GM23338 (cell line): Measurements from ENCODE around the gene TMUB2. TPM values are rescaled to one million over a fixed set of nuclear protein-coding genes. Genes with fewer than 3 reads are reported as not detected.

Source experiments
- ATAC-seq: fragments of 200-7000 bp; cut with Tn5 transposase; 3 replicates; pipeline ENCODE4 v1.9.1; 2020
- DNase-seq: peaks from one replicate; pipeline ENCODE4 v3.0.0-alpha.2; 2015; ENCODE audit warnings: low spot score
- H2AFZ ChIP-seq: fragments of 200-600 bp; sonication (generic); 2 replicates; pipeline ENCODE4 v1.8.0; 2016; ENCODE audit warnings: antibody characterized with exemption, mild to moderate bottlenecking, moderate library complexity
- H3F3A ChIP-seq: fragments of 200-600 bp; sonication (generic); replicated peaks from 2 replicates; pipeline ENCODE4 v1.8.0; 2017; ENCODE audit warnings: antibody characterized with exemption, mixed run types, low read depth
- H3K27ac ChIP-seq: fragments of 200-600 bp; sonication (generic); 2 replicates; pipeline ENCODE4 v1.6.1; 2016; ENCODE audit warnings: low read depth
- H3K27me3 ChIP-seq: fragments of 200-600 bp; sonication (generic); 2 replicates; pipeline ENCODE4 v1.8.0; 2016; ENCODE audit warnings: mild to moderate bottlenecking, mixed run types, moderate library complexity; ENCODE audit not compliant: insufficient read depth
- H3K36me3 ChIP-seq: fragments of 200-600 bp; sonication (generic); 2 replicates; pipeline ENCODE4 v1.8.0; 2016; ENCODE audit warnings: mild to moderate bottlenecking; ENCODE audit not compliant: insufficient read depth
- H3K4me1 ChIP-seq: fragments of 200-600 bp; sonication (generic); 2 replicates; pipeline ENCODE4 v1.8.0; 2016; ENCODE audit warnings: mild to moderate bottlenecking, moderate library complexity; ENCODE audit not compliant: insufficient read depth
- H3K4me2 ChIP-seq: fragments of 200-600 bp; sonication (generic); 2 replicates; pipeline ENCODE4 v1.7.1; 2017; ENCODE audit warnings: mixed run types
- H3K4me3 ChIP-seq: fragments of 200-600 bp; sonication (generic); 2 replicates; pipeline ENCODE4 v1.6.1; 2016; ENCODE audit warnings: mixed run types
- H3K79me2 ChIP-seq: fragments of 200-600 bp; sonication (generic); replicated peaks from 2 replicates; pipeline ENCODE4 v1.8.0; 2017; ENCODE audit warnings: mild to moderate bottlenecking; ENCODE audit not compliant: insufficient read depth
- H3K9me2 ChIP-seq: fragments of 200-600 bp; sonication (generic); 2 replicates; pipeline ENCODE4 v1.8.0; 2017; ENCODE audit not compliant: insufficient read depth
- H4K20me1 ChIP-seq: fragments of 200-600 bp; sonication (generic); replicated peaks from 2 replicates; pipeline ENCODE4 v1.8.0; 2017; ENCODE audit warnings: mild to moderate bottlenecking; ENCODE audit not compliant: insufficient read depth
- H3K27ac Mint-ChIP-seq: 2 replicates; pipeline ENCODE4 v1.8.0; 2020; ENCODE audit warnings: inconsistent platforms, mild to moderate bottlenecking, moderate library complexity, mixed read lengths
- H3K27me3 Mint-ChIP-seq: 3 replicates; pipeline ENCODE4 v1.8.0; 2022; ENCODE audit warnings: low read depth, mild to moderate bottlenecking, moderate library complexity, mixed read lengths, inconsistent platforms; ENCODE audit not compliant: insufficient read depth, poor library complexity
- H3K36me3 Mint-ChIP-seq: 3 replicates; pipeline ENCODE4 v1.8.0; 2021; ENCODE audit warnings: low read depth, mild to moderate bottlenecking, inconsistent platforms, moderate library complexity, mixed read lengths
- H3K4me1 Mint-ChIP-seq: 3 replicates; pipeline ENCODE4 v1.8.0; 2020; ENCODE audit warnings: mild to moderate bottlenecking, inconsistent platforms, mixed read lengths
- H3K4me3 Mint-ChIP-seq: 3 replicates; pipeline ENCODE4 v1.8.0; 2021; ENCODE audit warnings: moderate library complexity, mild to moderate bottlenecking, inconsistent platforms, mixed read lengths
- H3K9me3 Mint-ChIP-seq: 3 replicates; pipeline ENCODE4 v1.8.0; 2020; ENCODE audit warnings: moderate library complexity, mild to moderate bottlenecking, inconsistent platforms, mixed read lengths
- CREB1 ChIP-seq: fragments of 250-450 bp; sonication (Bioruptor Pico); IDR thresholded peaks from 2 replicates; pipeline ENCODE4 v1.5.0; 2020; ENCODE audit warnings: low read depth, mild to moderate bottlenecking, moderate library complexity
- CTCF ChIP-seq, 2 experiments: fragments of 200-600 bp in 1 of 2; sonication (generic) in 1 of 2; conservative IDR thresholded peaks; 2 replicates each; pipeline versions ENCODE4 v1.5.1 to v1.6.1; 2016 to 2017; ENCODE audit warnings: antibody characterized with exemption in 2 of 2, low read depth in 2 of 2, mild to moderate bottlenecking in 2 of 2, moderate library complexity in 1 of 2
- ETS1 ChIP-seq: IDR thresholded peaks from 2 replicates; pipeline ENCODE4 v1.6.1; 2016; ENCODE audit warnings: antibody characterized with exemption
- EZH2 ChIP-seq: fragments of 200-600 bp; sonication (generic); IDR thresholded peaks from one replicate; pipeline ENCODE4 v1.8.0; 2017; ENCODE audit warnings: antibody characterized with exemption, mild to moderate bottlenecking, low read depth; ENCODE audit not compliant: unreplicated experiment
- EZH2phosphoT487 ChIP-seq: fragments of 200-600 bp; sonication (generic); IDR thresholded peaks from one replicate; pipeline ENCODE4 v1.8.1; 2018; ENCODE audit warnings: antibody characterized with exemption; ENCODE audit not compliant: unreplicated experiment
- JUNB ChIP-seq: IDR thresholded peaks from one replicate; pipeline ENCODE4 v1.6.1; 2016; ENCODE audit warnings: antibody characterized with exemption; ENCODE audit not compliant: unreplicated experiment
- NANOG ChIP-seq: IDR thresholded peaks from 2 replicates; pipeline ENCODE4 v1.6.1; 2016; ENCODE audit warnings: antibody characterized with exemption, borderline replicate concordance
- POLR2AphosphoS5 ChIP-seq: IDR thresholded peaks from 2 replicates; pipeline ENCODE4 v1.6.1; 2016; ENCODE audit warnings: antibody characterized with exemption, low read depth
- REST ChIP-seq: IDR thresholded peaks from one replicate; pipeline ENCODE4 v1.6.1; 2018; ENCODE audit warnings: antibody characterized with exemption; ENCODE audit not compliant: unreplicated experiment
- STAT1 ChIP-seq: IDR thresholded peaks from one replicate; pipeline ENCODE4 v1.6.1; 2016; ENCODE audit warnings: antibody characterized with exemption; ENCODE audit not compliant: unreplicated experiment
- ZNF114 ChIP-seq: fragments of 250-450 bp; sonication (Bioruptor Pico); IDR thresholded peaks from 2 replicates; pipeline ENCODE4 v1.5.0; 2020; ENCODE audit warnings: mild to moderate bottlenecking, moderate library complexity
- ZNF331 ChIP-seq: fragments of 250-450 bp; sonication (Bioruptor Pico); IDR thresholded peaks from 2 replicates; pipeline ENCODE4 v1.5.0; 2020; ENCODE audit warnings: low read depth, mild to moderate bottlenecking, moderate library complexity
- ZNF462 ChIP-seq: fragments of 250-450 bp; sonication (Bioruptor Pico); IDR thresholded peaks from 2 replicates; pipeline ENCODE4 v1.5.0; 2020; ENCODE audit warnings: mild to moderate bottlenecking, moderate library complexity
- polyA plus RNA-seq: library from polyadenylated mRNA; unstranded; fragments of >200 nt; fragmentation: Nextera tagmentation; extraction: Ambion mirVana; gene quantifications from 2 replicates; pipeline ENCODE4 v1.2.1, GENCODE V29; 2016
- total RNA-seq: library from RNA; depleted of rRNA; stranded (reverse); fragments of >200 nt; shearing (Covaris generic); gene quantifications from 2 replicates; pipeline ENCODE4 v1.2.3, GENCODE V29; 2014

The TMUB2 gene
- total and polyA plus RNA-seq, 2 experiments from 2014 or later = 16.5 to 20.8 TPM

- Mint-ChIP-seq H3K4me3 (peak overlapping the region; percentile 74), H3K27ac (peak overlapping the region; percentile 57), H3K4me1 (peaks cover 16% of the 10 kb centered on the region), H3K36me3 (peaks cover 51% of the 10 kb centered on the region), H3K9me3 (no peaks in the 10 kb centered on the region), H3K27me3 (peaks cover 23% of the 10 kb centered on the region)
- Histone ChIP-seq H3K79me2 (peaks cover 29% of the 10 kb centered on the region), H3K27ac (peak overlapping the region; percentile 90), H3K9me2 (no peaks in the 10 kb centered on the region), H3K4me1 (peaks cover 9% of the 10 kb centered on the region), H3F3A (peaks cover 18% of the 10 kb centered on the region), H3K36me3 (peaks cover 15% of the 10 kb centered on the region), H2AFZ (no peak overlapping the region), H3K27me3 (peaks cover 2% of the 10 kb centered on the region; the same call in 1 of the 2 replicates), H4K20me1 (no peaks in the 10 kb centered on the region; the same call in none of the 2 replicates), H3K4me2 (peak overlapping the region; percentile 97), H3K4me3 (peak overlapping the region; percentile 96)
- peak; percentile 30 for DNase-seq
- TF ChIP-seq EZH2 (no peak), ZNF331 (CRISPR knock-in tag) (no peak), ETS1 (no peak), POLR2AphosphoS5 (no peak), ZNF114 (CRISPR knock-in tag) (no peak), CTCF (conservative IDR thresholded peaks at IDR 0.05; ENCODE audit: low read depth in 2 of 2) (no peak), REST (no peak), CREB1 (CRISPR knock-in tag) (no peak), JUNB (no peak), STAT1 (no peak), EZH2phosphoT487 (no peak), ZNF462 (no peak), NANOG (no peak)
- no peak for ATAC-seq
Observed at GRCh38 chr17:44217738-44218343, 31.1 kb downstream of the TMUB2 start.
